Measurements from ENCODE around the gene CDK3.

GRCh38 chr17:76011951-76012350, 11.3 kb downstream of the CDK3 start:
- TF ChIP-seq CTCF (IDR thresholded peaks at IDR 0.05) (no peak), POLR2A (IDR thresholded peaks at IDR 0.05) (no peak), EP300 (IDR thresholded peaks at IDR 0.05; ENCODE audit: low read depth) (no peak), POLR2AphosphoS5 (IDR thresholded peaks at IDR 0.05) (no peak)
